Left colon (tissue), 2 donors: ENCODE data around the gene SKIC2. TPM values are rescaled to one million over a fixed set of nuclear protein-coding genes. Genes with fewer than 3 reads are reported as not detected.

ENCODE experiments used
- microRNA-seq, 2 donors: library from miRNA; unstranded; fragments of <30 nt; microRNA quantifications; one replicate each; pipeline versions ENCODE4 v1.1.0 to v1.2.0, GENCODE V29; 2020
- total RNA-seq, 2 donors: library from RNA; stranded (reverse); fragmentation: NEBNext Ultra II Directional; extraction: Animal tissue kit (Norgen Biotek cat#: 25700); gene quantifications; one replicate each; pipeline ENCODE4 v1.2.1, GENCODE V29; 2021
- donor health status: DM: no; HTN: no; CAD: no.
- donor health status: DM: yes; HTN: yes; CAD: no.

Gene SKIC2
- total RNA-seq, 2 donors from 2014 or later: 55.4 to 70.8 TPM

Small RNAs within 50 kb of the gene (microRNA-seq; reads per million reads assigned to microRNA genes)
- 0 to 1.4 reads per million in 2 donors for gene MIR1236

Other genes with a start within 250 kb of the SKIC2 start
- not detected for gene LY6G6D, start 243.8 kb upstream of the SKIC2 start, total RNA-seq
- not detected for gene LY6G6C, start 237.4 kb upstream of the SKIC2 start, total RNA-seq
- under 1 TPM in 1 of 2 donors, not detected in 1; 0.20 TPM for gene MPIG6B, start 235.8 kb upstream of the SKIC2 start, total RNA-seq
- 100 to 1,000 TPM in 1 of 2 donors, 10 to 100 TPM in 1; 84.2 to 139 TPM for gene DDAH2, start 229.9 kb upstream of the SKIC2 start, total RNA-seq
- 100 to 1,000 TPM; 502 to 513 TPM for gene CLIC1, start 222.6 kb upstream of the SKIC2 start, total RNA-seq
- gene MSH5, start 219.2 kb upstream of the SKIC2 start, total RNA-seq: 10 to 100 TPM; 18.7 to 26.9 TPM
- 1 to 10 TPM; 3.2 to 3.9 TPM for gene SAPCD1, start 196.5 kb upstream of the SKIC2 start, total RNA-seq
- gene VWA7, start 181.8 kb upstream of the SKIC2 start, total RNA-seq: 10 to 100 TPM; 11.4 to 11.8 TPM
- gene VARS1, start 163.4 kb upstream of the SKIC2 start, total RNA-seq: 10 to 100 TPM; 35.3 to 58.1 TPM
- 10 to 100 TPM; 33.0 to 33.5 TPM for gene LSM2, start 152.2 kb upstream of the SKIC2 start, total RNA-seq
- gene HSPA1L, start 143.9 kb upstream of the SKIC2 start, total RNA-seq: 1 to 10 TPM in 1 of 2 donors, under 1 TPM in 1; 0.89 to 1.1 TPM
- gene HSPA1A, start 143.6 kb upstream of the SKIC2 start, total RNA-seq: 100 to 1,000 TPM; 124 to 136 TPM
- gene HSPA1B, start 131.4 kb upstream of the SKIC2 start, total RNA-seq: 100 to 1,000 TPM; 252 to 296 TPM
- 10 to 100 TPM; 33.1 to 63.5 TPM for gene NEU1, start 96.4 kb upstream of the SKIC2 start, total RNA-seq
- 100 to 1,000 TPM; 763 to 988 TPM for gene SLC44A4, start 80.2 kb upstream of the SKIC2 start, total RNA-seq
- gene EHMT2, start 61.5 kb upstream of the SKIC2 start, total RNA-seq: 10 to 100 TPM; 28.0 to 30.5 TPM
- 1 to 10 TPM; 2.7 to 2.9 TPM for gene ZBTB12, start 57.1 kb upstream of the SKIC2 start, total RNA-seq
- 10 to 100 TPM in 1 of 2 donors, 1 to 10 TPM in 1; 6.1 to 18.2 TPM for gene C2, start 31.5 kb upstream of the SKIC2 start, total RNA-seq
- 10 to 100 TPM; 22.2 to 58.8 TPM for gene CFB, start 13.1 kb upstream of the SKIC2 start, total RNA-seq
- 10 to 100 TPM; 47.9 to 51.3 TPM for gene NELFE, start 204 bp upstream of the SKIC2 start, total RNA-seq
- gene DXO, start 13.0 kb downstream of the SKIC2 start, total RNA-seq: 10 to 100 TPM; 14.4 to 15.8 TPM
- 10 to 100 TPM in 1 of 2 donors, 1 to 10 TPM in 1; 4.1 to 40.0 TPM for gene C4A, start 22.9 kb downstream of the SKIC2 start, total RNA-seq
- 10 to 100 TPM in 1 of 2 donors, 1 to 10 TPM in 1; 3.8 to 31.2 TPM for gene C4B, start 55.6 kb downstream of the SKIC2 start, total RNA-seq
- under 1 TPM in 1 of 2 donors, not detected in 1; 0.15 TPM for gene CYP21A2, start 79.2 kb downstream of the SKIC2 start, total RNA-seq
- 10 to 100 TPM; 19.4 to 35.9 TPM for gene TNXB, start 150.2 kb downstream of the SKIC2 start, total RNA-seq
- gene ATF6B, start 169.1 kb downstream of the SKIC2 start, total RNA-seq: 100 to 1,000 TPM in 1 of 2 donors, 10 to 100 TPM in 1; 83.7 to 111 TPM
- gene FKBPL, start 171.1 kb downstream of the SKIC2 start, total RNA-seq: 1 to 10 TPM; 4.6 to 4.9 TPM
- 1 to 10 TPM; 1.0 to 2.0 TPM for gene PRRT1, start 192.8 kb downstream of the SKIC2 start, total RNA-seq
- 10 to 100 TPM; 18.8 to 19.9 TPM for gene PPT2, start 195.0 kb downstream of the SKIC2 start, total RNA-seq
- 10 to 100 TPM; 13.7 to 19.9 TPM for gene EGFL8, start 205.4 kb downstream of the SKIC2 start, total RNA-seq
- gene AGPAT1, start 216.9 kb downstream of the SKIC2 start, total RNA-seq: 10 to 100 TPM; 44.4 to 55.0 TPM
- gene RNF5, start 219.2 kb downstream of the SKIC2 start, total RNA-seq: 100 to 1,000 TPM in 1 of 2 donors, 10 to 100 TPM in 1; 87.2 to 104 TPM
- gene AGER, start 225.1 kb downstream of the SKIC2 start, total RNA-seq: 1 to 10 TPM; 4.4 TPM
- 10 to 100 TPM; 41.5 to 49.6 TPM for gene PBX2, start 231.0 kb downstream of the SKIC2 start, total RNA-seq
- gene GPSM3, start 233.5 kb downstream of the SKIC2 start, total RNA-seq: 10 to 100 TPM in 1 of 2 donors, 1 to 10 TPM in 1; 5.6 to 11.1 TPM